Mesendoderm (in vitro differentiated cells): ENCODE data around the gene IL12A. TPM values are rescaled to one million over a fixed set of nuclear protein-coding genes. Genes with fewer than 3 reads are reported as not detected.

Source experiments
- DNase-seq: peaks from one replicate; pipeline ENCODE4 v3.0.0; 2013
- H2AK5ac ChIP-seq: 2 replicates; pipeline ENCODE4 v1.6.1; 2013; ENCODE audit warnings: low read length, inconsistent platforms
- H2BK120ac ChIP-seq: 2 replicates; pipeline ENCODE4 v1.6.1; 2013; ENCODE audit warnings: low read depth, mild to moderate bottlenecking, low read length, moderate library complexity, mixed read lengths
- H2BK15ac ChIP-seq: replicated peaks from 2 replicates; pipeline ENCODE4 v1.6.1; 2013; ENCODE audit warnings: low read depth, mild to moderate bottlenecking, moderate library complexity
- H2BK5ac ChIP-seq: 2 replicates; pipeline ENCODE4 v1.6.1; 2013; ENCODE audit warnings: low read length, inconsistent platforms
- H3K18ac ChIP-seq: 2 replicates; pipeline ENCODE4 v1.6.1; 2013; ENCODE audit warnings: mild to moderate bottlenecking, low read length, mixed read lengths
- H3K23ac ChIP-seq: one replicate; pipeline ENCODE4 v1.6.1; 2013; ENCODE audit warnings: low read length
- H3K27ac ChIP-seq: 2 replicates; pipeline ENCODE4 v1.5.1; 2013; ENCODE audit warnings: low read depth, mild to moderate bottlenecking, inconsistent platforms, low read length, moderate library complexity
- H3K27me3 ChIP-seq: 2 replicates; pipeline ENCODE4 v1.6.1; 2013; ENCODE audit warnings: low read length, control low read depth, mild to moderate bottlenecking, inconsistent platforms; ENCODE audit not compliant: insufficient read depth, poor library complexity
- H3K36me3 ChIP-seq: 2 replicates; pipeline ENCODE4 v1.6.1; 2013; ENCODE audit warnings: low read length, inconsistent platforms; ENCODE audit not compliant: control insufficient read depth, insufficient read depth
- H3K4ac ChIP-seq: one replicate; pipeline ENCODE4 v1.6.1; 2013; ENCODE audit warnings: low read depth, mild to moderate bottlenecking, low read length, moderate library complexity
- H3K4me1 ChIP-seq: 2 replicates; pipeline ENCODE4 v1.6.1; 2013; ENCODE audit warnings: low read depth, low read length, inconsistent platforms; ENCODE audit not compliant: control insufficient read depth
- H3K4me2 ChIP-seq: 2 replicates; pipeline ENCODE4 v1.6.1; 2013; ENCODE audit warnings: low read length
- H3K4me3 ChIP-seq: 2 replicates; pipeline ENCODE4 v1.5.1; 2013; ENCODE audit warnings: mild to moderate bottlenecking, low read length
- H3K56ac ChIP-seq: one replicate; pipeline ENCODE4 v1.6.1; 2013; ENCODE audit warnings: low read length
- H3K79me1 ChIP-seq: 2 replicates; pipeline ENCODE4 v1.6.1; 2013; ENCODE audit warnings: low read length, inconsistent platforms
- H3K79me2 ChIP-seq: 2 replicates; pipeline ENCODE4 v1.6.1; 2013; ENCODE audit warnings: mild to moderate bottlenecking, low read length; ENCODE audit not compliant: control insufficient read depth, insufficient read depth
- H3K9ac ChIP-seq: 2 replicates; pipeline ENCODE4 v1.6.1; 2013; ENCODE audit warnings: low read length, inconsistent platforms
- H4K5ac ChIP-seq: one replicate; pipeline ENCODE4 v1.6.1; 2013; ENCODE audit warnings: low read length
- H4K8ac ChIP-seq: one replicate; pipeline ENCODE4 v1.6.1; 2013; ENCODE audit warnings: low read depth, mild to moderate bottlenecking, control low read depth, low read length, moderate library complexity
- WGBS: extraction: QIAGEN DNeasy Blood & Tissue Kit; methylation state at CpG from one replicate; pipeline ENCODE4 v1.1.7; 2013; ENCODE audit warnings: low lambda C conversion rate, missing lambda C conversion rate; ENCODE audit not compliant: insufficient coverage; ENCODE audit errors: extremely low coverage; 5-methylcytosine and 5-hydroxymethylcytosine counted together
- polyA plus RNA-seq, 2 experiments: library from polyadenylated mRNA; stranded (reverse); fragments of 200-250 nt; gene quantifications; one replicate each; pipeline ENCODE4 v1.2.3, GENCODE V29; 2013

IL12A gene
- 0.35 TPM for polyA plus RNA-seq (2013, experiment 1 of 2)
- polyA plus RNA-seq (2013, experiment 2 of 2): 0.36 TPM

DNA sequence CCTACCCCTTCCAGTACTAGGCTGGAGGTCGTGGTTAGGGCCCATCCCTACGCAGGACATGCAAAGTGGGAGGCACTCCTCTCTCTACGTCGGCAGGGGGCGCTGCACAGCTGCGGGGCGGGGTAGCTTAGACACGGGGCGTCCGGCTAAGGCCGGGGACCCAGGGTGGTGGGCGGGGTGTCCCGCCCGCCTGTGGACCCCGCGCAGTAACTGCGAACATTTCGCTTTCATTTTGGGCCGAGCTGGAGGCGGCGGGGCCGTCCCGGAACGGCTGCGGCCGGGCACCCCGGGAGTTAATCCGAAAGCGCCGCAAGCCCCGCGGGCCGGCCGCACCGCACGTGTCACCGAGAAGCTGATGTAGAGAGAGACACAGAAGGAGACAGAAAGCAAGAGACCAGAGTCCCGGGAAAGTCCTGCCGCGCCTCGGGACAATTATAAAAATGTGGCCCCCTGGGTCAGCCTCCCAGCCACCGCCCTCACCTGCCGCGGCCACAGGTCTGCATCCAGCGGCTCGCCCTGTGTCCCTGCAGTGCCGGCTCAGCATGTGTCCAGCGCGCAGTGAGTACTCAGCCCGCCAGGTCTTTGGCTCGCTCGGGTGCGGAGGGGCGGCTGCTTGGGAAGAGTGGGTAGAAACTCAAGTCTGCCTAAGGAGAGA lies at the start of gene IL12A:
Gene IL12A (plus strand): TSS at position 219 of the 655 bp plus-strand sequence.
- Histone ChIP-seq H2BK15ac (no peak within 1 kb of the TSS), H3K27ac (no peak within 1 kb of the TSS), H3K4me3 (peak within 1 kb of the TSS; percentile 26), H3K9ac (peak within 1 kb of the TSS; percentile 27), H2BK5ac (no peak within 1 kb of the TSS), H3K56ac (peak within 1 kb of the TSS; percentile 40), H3K36me3 (no peaks in the 10 kb centered on the region), H2AK5ac (no peak within 1 kb of the TSS), H3K4ac (no peak within 1 kb of the TSS), H2BK120ac (no peak within 1 kb of the TSS), H3K4me1 (no peaks in the 10 kb centered on the region), H3K4me2 (peak within 1 kb of the TSS; percentile 16), H3K79me2 (no peaks in the 10 kb centered on the region), H3K79me1 (no peaks in the 10 kb centered on the region), H3K23ac (no peak within 1 kb of the TSS), H4K5ac (no peak within 1 kb of the TSS), H4K8ac (no peak within 1 kb of the TSS), H3K27me3 (no peaks in the 10 kb centered on the region), H3K18ac (no peak within 1 kb of the TSS)
- WGBS: no CpG with 5 or more reads among the region's 54 CpGs
- peak; percentile 76 for DNase-seq

DNA sequence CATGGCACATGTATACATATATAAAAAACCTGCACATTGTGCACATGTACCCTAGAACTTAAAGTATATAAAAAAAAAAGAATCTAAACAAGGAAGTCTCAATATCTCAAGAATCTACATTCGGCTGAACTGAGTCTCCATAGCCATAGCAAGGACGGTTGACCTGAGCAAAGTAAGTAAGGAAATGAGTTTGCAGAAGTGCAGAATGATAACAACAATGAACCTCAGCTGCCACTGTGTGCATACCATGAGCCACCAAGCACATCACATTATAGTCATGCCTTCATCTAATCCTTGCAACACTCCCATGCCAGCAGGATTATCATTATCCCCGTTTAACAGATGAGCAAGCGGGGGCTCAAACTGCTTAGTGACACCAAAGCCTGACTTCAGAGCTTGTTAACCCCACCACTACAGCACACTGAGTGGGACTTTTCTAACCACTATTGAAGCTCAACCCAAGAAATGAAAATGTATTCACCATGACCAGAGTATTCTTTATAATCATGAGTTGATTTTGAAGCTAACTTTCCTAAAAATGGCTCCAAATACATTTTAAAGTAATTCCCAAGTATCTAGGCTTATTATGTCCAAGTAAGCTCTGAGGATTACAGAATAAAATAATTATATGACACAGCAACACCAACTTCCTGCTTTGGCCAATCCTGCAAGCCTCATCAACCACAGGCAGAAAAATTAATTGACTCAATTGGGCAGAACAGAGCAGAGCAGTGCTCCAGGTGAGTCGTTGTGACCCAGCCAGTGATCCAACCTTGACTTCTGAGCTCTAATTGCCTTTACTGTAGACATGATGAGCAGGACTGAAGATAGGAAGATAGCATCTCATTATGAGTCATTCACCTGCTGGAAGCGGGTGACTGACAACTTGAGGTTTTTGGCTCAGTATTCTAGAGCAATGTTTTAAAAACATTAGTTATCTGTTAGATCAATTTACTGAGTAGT lies 47.3 kb upstream of the IL12A start:
- Histone ChIP-seq H3K4me1 (no peaks in the 10 kb centered on the region), H3K18ac (no peak overlapping the region), H3K4me3 (no peak overlapping the region), H3K56ac (no peak overlapping the region), H2BK15ac (no peak overlapping the region), H4K8ac (no peak overlapping the region), H3K79me1 (no peaks in the 10 kb centered on the region), H2BK120ac (no peak overlapping the region), H2AK5ac (no peak overlapping the region), H3K27me3 (no peaks in the 10 kb centered on the region), H3K23ac (no peak overlapping the region), H3K79me2 (no peaks in the 10 kb centered on the region), H3K4ac (no peak overlapping the region), H3K36me3 (no peaks in the 10 kb centered on the region), H2BK5ac (no peak overlapping the region), H3K27ac (no peak overlapping the region), H3K4me2 (no peak overlapping the region), H3K9ac (no peak overlapping the region), H4K5ac (no peak overlapping the region)
- DNase-seq: peak; percentile 14
- WGBS: no CpG with 5 or more reads among the region's 6 CpGs

DNA sequence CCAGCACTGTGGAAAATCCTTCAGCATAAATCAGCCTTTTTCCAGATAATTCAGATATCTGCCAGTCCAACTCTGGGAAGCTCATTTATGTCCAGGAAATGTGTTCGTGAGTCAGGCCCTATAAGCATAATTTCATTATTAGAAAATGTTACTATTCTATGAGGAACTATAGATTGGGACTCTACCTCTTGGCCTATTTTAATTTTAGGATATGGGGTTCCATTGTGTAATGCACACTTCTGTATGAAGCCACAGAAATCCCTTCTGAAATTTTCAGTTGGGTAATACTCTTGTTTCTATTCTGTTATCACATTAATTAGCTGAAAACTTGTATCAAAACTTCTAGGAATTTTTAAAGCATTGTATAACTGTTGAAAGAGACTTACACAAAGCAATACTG lies 43.9 kb upstream of the IL12A start:
- Histone ChIP-seq H2AK5ac (no peak overlapping the region), H3K4ac (no peak overlapping the region), H2BK120ac (no peak overlapping the region), H3K36me3 (no peaks in the 10 kb centered on the region), H3K4me3 (no peak overlapping the region), H3K18ac (no peak overlapping the region), H3K27me3 (no peaks in the 10 kb centered on the region), H3K9ac (no peak overlapping the region), H3K4me2 (no peak overlapping the region), H3K4me1 (no peaks in the 10 kb centered on the region), H4K8ac (no peak overlapping the region), H3K79me2 (no peaks in the 10 kb centered on the region), H2BK15ac (no peak overlapping the region), H3K27ac (no peak overlapping the region), H4K5ac (no peak overlapping the region), H3K79me1 (no peaks in the 10 kb centered on the region), H3K23ac (no peak overlapping the region), H2BK5ac (no peak overlapping the region), H3K56ac (no peak overlapping the region)
- no CpG with 5 or more reads among the region's 1 CpG for WGBS
- no peak for DNase-seq

DNA sequence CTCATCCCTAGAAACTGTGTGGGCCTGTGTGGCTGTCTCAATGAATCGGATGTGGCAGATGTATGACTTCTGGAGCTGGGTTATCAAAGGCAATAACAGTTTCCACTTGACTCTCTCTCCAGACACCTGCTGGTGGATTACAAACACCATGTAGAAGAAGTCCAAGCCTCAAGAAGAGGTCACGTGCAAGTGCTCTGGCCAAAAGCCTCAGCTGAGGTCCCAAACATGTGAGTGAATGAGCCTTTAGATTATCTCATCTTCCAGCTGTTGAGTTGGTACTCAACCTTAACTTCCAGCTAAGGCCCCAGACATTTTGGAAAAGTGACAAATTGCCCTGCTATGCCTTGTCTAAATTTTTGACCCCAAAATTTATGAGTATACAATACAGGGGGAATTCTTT lies 42.7 kb upstream of the IL12A start:
- Histone ChIP-seq H3K79me2 (no peaks in the 10 kb centered on the region), H3K9ac (no peak overlapping the region), H2BK120ac (no peak overlapping the region), H3K4me2 (no peak overlapping the region), H3K79me1 (no peaks in the 10 kb centered on the region), H3K23ac (no peak overlapping the region), H3K4me3 (no peak overlapping the region), H2BK15ac (no peak overlapping the region), H4K8ac (no peak overlapping the region), H3K27ac (no peak overlapping the region), H3K56ac (no peak overlapping the region), H3K4me1 (no peaks in the 10 kb centered on the region), H3K4ac (no peak overlapping the region), H2AK5ac (no peak overlapping the region), H3K27me3 (no peaks in the 10 kb centered on the region), H4K5ac (no peak overlapping the region), H3K18ac (no peak overlapping the region), H3K36me3 (no peaks in the 10 kb centered on the region), H2BK5ac (no peak overlapping the region)
- DNase-seq: no peak
- no CpG with 5 or more reads among the region's 2 CpGs for WGBS

DNA sequence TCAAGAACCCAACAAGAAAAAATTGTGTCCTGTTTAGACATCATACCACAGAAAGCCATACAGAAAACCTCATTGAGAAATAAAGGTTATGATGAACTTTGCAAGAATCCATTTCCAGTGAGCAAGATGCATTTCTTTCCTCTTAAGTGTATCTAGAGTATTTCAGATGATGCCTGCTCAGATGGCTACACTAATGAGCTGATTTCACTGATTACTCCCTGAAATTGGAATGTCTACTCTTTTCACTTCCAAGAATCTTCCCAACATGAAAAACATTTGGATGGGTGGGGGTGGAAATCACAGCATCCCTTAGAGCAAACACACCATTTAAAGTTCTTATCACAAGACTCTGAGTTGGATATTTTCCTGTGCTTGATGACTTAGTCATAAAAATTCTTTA lies 41.4 kb upstream of the IL12A start:
- Histone ChIP-seq H2AK5ac (no peak overlapping the region), H3K79me2 (no peaks in the 10 kb centered on the region), H4K8ac (no peak overlapping the region), H3K79me1 (no peaks in the 10 kb centered on the region), H3K27me3 (no peaks in the 10 kb centered on the region), H3K4me2 (no peak overlapping the region), H4K5ac (no peak overlapping the region), H3K4ac (no peak overlapping the region), H3K4me3 (no peak overlapping the region), H3K18ac (no peak overlapping the region), H2BK5ac (no peak overlapping the region), H2BK120ac (no peak overlapping the region), H3K56ac (no peak overlapping the region), H3K4me1 (no peaks in the 10 kb centered on the region), H3K36me3 (no peaks in the 10 kb centered on the region), H2BK15ac (no peak overlapping the region), H3K27ac (no peak overlapping the region), H3K9ac (no peak overlapping the region), H3K23ac (no peak overlapping the region)
- no peak for DNase-seq
